GM19324 (cell line): Measurements from ENCODE around the gene BOLA2B.
"Not testable (repeated sequence)": the region's sequence is repeated elsewhere in the genome, so short reads cannot be mapped to it uniquely, and the experiment has no call there.

ENCODE experiments used
- ATAC-seq: cut with Tn5 transposase; IDR thresholded peaks from one replicate; pipeline ENCODE4 v1.9.1; 2021; ENCODE audit warnings: mild to moderate bottlenecking, moderate library complexity; ENCODE audit not compliant: unreplicated experiment, low FRiP score

The BOLA2B gene

GRCh38 chr16:30184891-30185682 lies 8.4 kb downstream of the BOLA2B start:
- ATAC-seq, result no peak

GRCh38 chr16:30184096-30184890 lies 9.2 kb downstream of the BOLA2B start:
- ATAC-seq, result peak; percentile 4

GRCh38 chr16:30183233-30184095 lies 10.0 kb downstream of the BOLA2B start, which contains the start of gene CORO1A:
Gene CORO1A (plus strand): TSS chr16:30183602. CDS start chr16:30185210, 1,608 bp downstream.
- peak; percentile 43 for ATAC-seq

- no peak for ATAC-seq
These were observed 12.7 kb downstream of the BOLA2B start for GRCh38 chr16:30180741-30181140.

GRCh38 chr16:30179931-30180330 lies 13.5 kb downstream of the BOLA2B start:
- no peak for ATAC-seq

- no peak for ATAC-seq
These were observed 14.3 kb downstream of the BOLA2B start for GRCh38 chr16:30179195-30179594.

GRCh38 chr16:30176876-30177275 lies 16.6 kb downstream of the BOLA2B start:
- not testable (repeated sequence) for ATAC-seq

- ATAC-seq, result no peak
These were observed 20.4 kb downstream of the BOLA2B start for GRCh38 chr16:30173054-30173453.

- ATAC-seq, result not testable (repeated sequence)
These were observed 23.3 kb downstream of the BOLA2B start for GRCh38 chr16:30170145-30170544.

- not testable (repeated sequence) for ATAC-seq
These were observed 24.1 kb downstream of the BOLA2B start for GRCh38 chr16:30169416-30169815.

GRCh38 chr16:30168746-30169145 lies 24.7 kb downstream of the BOLA2B start:
- not testable (repeated sequence) for ATAC-seq

- ATAC-seq, result no peak
These were observed 27.1 kb downstream of the BOLA2B start for GRCh38 chr16:30166202-30166902.

GRCh38 chr16:30163538-30163937 lies 29.9 kb downstream of the BOLA2B start:
- ATAC-seq, result no peak

- no peak for ATAC-seq
These were observed 36.3 kb downstream of the BOLA2B start for GRCh38 chr16:30157214-30157613.

GRCh38 chr16:30155188-30155587 lies 38.3 kb downstream of the BOLA2B start:
- ATAC-seq, result no peak

- ATAC-seq, result no peak
These were observed 40.9 kb downstream of the BOLA2B start for GRCh38 chr16:30152517-30152916.

GRCh38 chr16:30151091-30151490 lies 42.4 kb downstream of the BOLA2B start:
- ATAC-seq, result no peak

GRCh38 chr16:30149250-30149930 lies 44.1 kb downstream of the BOLA2B start:
- no peak for ATAC-seq

- no peak for ATAC-seq
These were observed 45.5 kb downstream of the BOLA2B start for GRCh38 chr16:30147843-30148510.
